H1 (cell line): Measurements from ENCODE around the gene BSDC1. TPM values are rescaled to one million over a fixed set of nuclear protein-coding genes. Genes with fewer than 3 reads are reported as not detected.

Source experiments
- CTCF ChIA-PET: fragments of 300-600 bp; sonication (Branson Sonifier 250); formaldehyde crosslinking; loops from one replicate; lab custom pipeline; 2021; ENCODE audit not compliant: partially characterized antibody; lab: Charles Lee
- POLR2A ChIA-PET: fragments of 300-600 bp; sonication (Branson Sonifier 250); formaldehyde crosslinking; loops from one replicate; lab custom pipeline; 2021; ENCODE audit warnings: inconsistent platforms; ENCODE audit not compliant: partially characterized antibody; lab: Charles Lee
- DNase-seq, 2 experiments: peaks; one replicate each; pipeline versions ENCODE4 v3.0.0 to v3.0.0-alpha.2; 2010 to 2022; ENCODE audit warnings: low spot score in 2 of 2, low read depth in 1 of 2, mixed read lengths in 1 of 2
- FAIRE-seq: peaks from 2 replicates; lab custom pipeline; 2011; peaks lifted over from hg19 to GRCh38; lab: Jason Lieb, UNC
- H2AFZ ChIP-seq: 2 replicates; pipeline ENCODE4 v1.8.1; 2012; ENCODE audit warnings: low read length, inconsistent platforms
- H2AK5ac ChIP-seq: 2 replicates; pipeline ENCODE4 v1.6.1; 2013; ENCODE audit warnings: low read depth, low read length
- H2BK120ac ChIP-seq: replicated peaks from 2 replicates; pipeline ENCODE3; 2013; ENCODE audit warnings: low read depth, low read length, inconsistent platforms
- H2BK12ac ChIP-seq: 2 replicates; pipeline ENCODE4 v1.6.1; 2013; ENCODE audit warnings: low read depth, low read length
- H2BK15ac ChIP-seq: 2 replicates; pipeline ENCODE4 v1.6.1; 2013; ENCODE audit warnings: low read length
- H2BK20ac ChIP-seq: 2 replicates; pipeline ENCODE4 v1.6.1; 2013; ENCODE audit warnings: low read length
- H2BK5ac ChIP-seq: 2 replicates; pipeline ENCODE4 v1.6.1; 2013; ENCODE audit warnings: low read depth, low read length
- H3K14ac ChIP-seq: 2 replicates; pipeline ENCODE4 v1.6.1; 2013; ENCODE audit warnings: inconsistent platforms; ENCODE audit not compliant: insufficient read length
- H3K18ac ChIP-seq: 2 replicates; pipeline ENCODE4 v1.6.1; 2013; ENCODE audit warnings: low read length; ENCODE audit errors: extremely low read depth
- H3K23ac ChIP-seq: 2 replicates; pipeline ENCODE4 v1.6.1; 2013; ENCODE audit warnings: inconsistent platforms; ENCODE audit not compliant: insufficient read length
- H3K23me2 ChIP-seq: 2 replicates; pipeline ENCODE4 v1.6.1; 2013; ENCODE audit warnings: low read depth, low read length
- H3K27ac ChIP-seq: 2 replicates; pipeline ENCODE4 v1.6.1; 2011; ENCODE audit warnings: low read depth, low read length, inconsistent platforms
- H3K27me3 ChIP-seq, 4 experiments: replicated peaks in 1 of 4; 1 replicate in 1 of 4; 2 replicates in 3 of 4; pipeline versions ENCODE4 v1.6.1 to v1.8.1; 2011 to 2013; ENCODE audit warnings: low read length in 3 of 4, mild to moderate bottlenecking in 3 of 4, inconsistent platforms in 2 of 4, mixed read lengths in 2 of 4, moderate library complexity in 1 of 4; ENCODE audit not compliant: control insufficient read depth in 3 of 4, insufficient read depth in 3 of 4; ENCODE audit errors: extremely low read depth in 1 of 4
- H3K36me3 ChIP-seq, 4 experiments: 2 replicates each; pipeline versions ENCODE4 v1.6.1 to v1.8.1; 2011 to 2013; ENCODE audit warnings: mild to moderate bottlenecking in 4 of 4, low read length in 3 of 4, moderate library complexity in 2 of 4, control low read depth in 1 of 4, inconsistent platforms in 1 of 4; ENCODE audit not compliant: insufficient read depth in 4 of 4, control insufficient read depth in 2 of 4
- H3K4ac ChIP-seq: replicated peaks from 2 replicates; pipeline ENCODE3; 2013; ENCODE audit warnings: low read length, low read depth, mixed read lengths, inconsistent platforms; ENCODE audit not compliant: insufficient read length
- H3K4me1 ChIP-seq, 4 experiments: replicated peaks in 1 of 4; 1 replicate in 1 of 4; 2 replicates in 3 of 4; pipeline versions ENCODE4 v1.6.1 to v1.8.1; 2011 to 2013; ENCODE audit warnings: low read length in 3 of 4, inconsistent platforms in 2 of 4, mixed read lengths in 1 of 4; ENCODE audit not compliant: insufficient read depth in 4 of 4, control insufficient read depth in 3 of 4
- H3K4me2 ChIP-seq, 2 experiments: 2 replicates each; pipeline versions ENCODE4 v1.6.1 to v1.8.1; 2011 to 2013; ENCODE audit warnings: low read depth in 2 of 2, low read length in 2 of 2, control low read depth in 1 of 2, inconsistent platforms in 1 of 2, mild to moderate bottlenecking in 1 of 2; ENCODE audit not compliant: insufficient read depth in 1 of 2
- H3K4me3 ChIP-seq, 4 experiments: fragments of 200-600, 300-600 bp in 1 of 4; sonication (generic), shearing (Covaris generic), sonication (Bioruptor Twin) in 1 of 4; 2 replicates each; pipeline versions ENCODE4 v1.5.1 to v1.8.1; 2011 to 2016; ENCODE audit warnings: low read length in 4 of 4, low read depth in 3 of 4, control low read depth in 2 of 4, inconsistent platforms in 2 of 4, mild to moderate bottlenecking in 2 of 4, mixed read lengths in 1 of 4, moderate library complexity in 1 of 4; ENCODE audit not compliant: insufficient read depth in 2 of 4; ENCODE audit errors: extremely low read depth in 1 of 4
- H3K56ac ChIP-seq: replicated peaks from 2 replicates; pipeline ENCODE3; 2013; ENCODE audit warnings: low read depth, mild to moderate bottlenecking, mixed read lengths, low read length, inconsistent platforms; ENCODE audit not compliant: insufficient read length
- H3K79me1 ChIP-seq: 2 replicates; pipeline ENCODE4 v1.6.1; 2013; ENCODE audit warnings: low read depth, low read length, control low read depth
- H3K79me2 ChIP-seq, 2 experiments: 2 replicates each; pipeline versions ENCODE4 v1.6.1 to v1.8.1; 2012 to 2013; ENCODE audit warnings: low read length in 2 of 2, mild to moderate bottlenecking in 2 of 2, inconsistent platforms in 1 of 2; ENCODE audit not compliant: insufficient read depth in 2 of 2, control insufficient read depth in 1 of 2
- H3K9ac ChIP-seq, 4 experiments: replicated peaks in 1 of 4; 1 replicate in 1 of 4; 2 replicates in 3 of 4; pipeline versions ENCODE4 v1.6.1 to v1.8.1; 2011 to 2013; ENCODE audit warnings: low read depth in 3 of 4, low read length in 3 of 4, control low read depth in 2 of 4, mild to moderate bottlenecking in 2 of 4, moderate library complexity in 2 of 4, inconsistent platforms in 1 of 4; ENCODE audit errors: extremely low read depth in 1 of 4
- H3K9me3 ChIP-seq, 2 experiments: 2 replicates each; pipeline versions ENCODE4 v1.6.1 to v1.8.1; 2012 to 2013; ENCODE audit warnings: mild to moderate bottlenecking in 2 of 2, moderate library complexity in 2 of 2, control low read depth in 1 of 2, inconsistent platforms in 1 of 2, low read depth in 1 of 2, low read length in 1 of 2, mixed read lengths in 1 of 2; ENCODE audit not compliant: insufficient read depth in 2 of 2
- H4K20me1 ChIP-seq, 2 experiments: replicated peaks in 1 of 2; 2 replicates each; pipeline versions ENCODE3 to v1.8.1; 2011 to 2013; ENCODE audit warnings: inconsistent platforms in 2 of 2, low read length in 2 of 2, mild to moderate bottlenecking in 1 of 2; ENCODE audit not compliant: insufficient read depth in 2 of 2, control insufficient read depth in 1 of 2
- H4K5ac ChIP-seq: 2 replicates; pipeline ENCODE4 v1.6.1; 2013; ENCODE audit warnings: low read length, low read depth, mixed read lengths, inconsistent platforms; ENCODE audit not compliant: insufficient read length
- H4K8ac ChIP-seq: 2 replicates; pipeline ENCODE4 v1.8.0; 2013; ENCODE audit warnings: mild to moderate bottlenecking, moderate library complexity, low read length, inconsistent platforms; ENCODE audit not compliant: insufficient read depth; ENCODE audit errors: extremely low read depth
- H4K91ac ChIP-seq: replicated peaks from 2 replicates; pipeline ENCODE3; 2013; ENCODE audit warnings: low read length, mixed read lengths, inconsistent platforms; ENCODE audit not compliant: insufficient read length
- CTBP2 ChIP-seq: IDR thresholded peaks from 2 replicates; pipeline ENCODE4 v1.7.0; 2011; ENCODE audit warnings: borderline replicate concordance, mild to moderate bottlenecking, moderate library complexity, mixed read lengths, low read length; ENCODE audit not compliant: insufficient read depth, insufficient read length
- CTCF ChIP-seq, 3 experiments: IDR thresholded peaks; 1 replicate in 2 of 3; 2 replicates in 1 of 3; pipeline versions ENCODE4 v1.5.1 to v1.6.1; 2011; ENCODE audit warnings: low read length in 3 of 3, mild to moderate bottlenecking in 3 of 3, inconsistent platforms in 2 of 3, low read depth in 1 of 3, moderate library complexity in 1 of 3; ENCODE audit not compliant: insufficient read depth in 1 of 3; ENCODE audit errors: control extremely low read depth in 1 of 3
- EGR1 ChIP-seq: IDR thresholded peaks from 2 replicates; pipeline ENCODE4 v1.6.1; 2011; ENCODE audit warnings: low read depth, low read length, borderline replicate concordance
- MAX ChIP-seq: IDR thresholded peaks from 2 replicates; pipeline ENCODE4 v1.6.1; 2012; ENCODE audit warnings: inconsistent platforms
- PHF8 ChIP-seq: fragments of 200-600 bp; sonication (generic); conservative IDR thresholded peaks from 2 replicates; pipeline ENCODE4 v1.7.1; 2012; ENCODE audit warnings: low read depth, mild to moderate bottlenecking, inconsistent platforms, low read length, moderate library complexity
- POU5F1 ChIP-seq: IDR thresholded peaks from 2 replicates; pipeline ENCODE4 v1.6.1; 2011; ENCODE audit warnings: low read depth, mild to moderate bottlenecking, low read length, moderate library complexity
- SP1 ChIP-seq: IDR thresholded peaks from 2 replicates; pipeline ENCODE4 v1.6.1; 2011; ENCODE audit warnings: low read depth, low read length
- SP4 ChIP-seq: IDR thresholded peaks from 2 replicates; pipeline ENCODE4 v1.6.1; 2012; ENCODE audit warnings: low read length, inconsistent platforms
- TAF1 ChIP-seq: IDR thresholded peaks from 2 replicates; pipeline ENCODE4 v1.6.1; 2011; ENCODE audit warnings: mild to moderate bottlenecking, low read depth, low read length
- WGBS, 2 experiments: shearing (Covaris generic) in 1 of 2; methylation state at CpG; one replicate each; pipeline versions ENCODE4 v1.1.6 to v1.1.7; 2013 to 2015; ENCODE audit warnings: low lambda C conversion rate in 2 of 2, mixed read lengths in 2 of 2, inconsistent platforms in 1 of 2, low coverage in 1 of 2, missing lambda C conversion rate in 1 of 2; ENCODE audit not compliant: insufficient replicate concordance in 2 of 2, insufficient coverage in 1 of 2, insufficient read length in 1 of 2; ENCODE audit errors: extremely low coverage in 1 of 2, missing lambda C conversion rate in 1 of 2; 5-methylcytosine and 5-hydroxymethylcytosine counted together
- polyA plus RNA-seq, 7 experiments: library from polyadenylated mRNA; depleted of rRNA in 3 of 7; stranded (reverse) in 5 of 7; unstranded in 2 of 7; fragments of >200 nt in 5 of 7; fragments of 200-250 nt in 2 of 7; gene quantifications; 1 replicate in 5 of 7; 2 replicates in 1 of 7; 4 replicates in 1 of 7; pipeline versions ENCODE4 v1.2.1 to v1.2.3, GENCODE V29; 2011 to 2013; ENCODE audit warnings: missing spikeins in 2 of 7, mixed read lengths in 2 of 7
- total RNA-seq: library from RNA; stranded (reverse); fragmentation: NEBNext Ultra II Directional; extraction: Animal tissue kit (Norgen Biotek cat#: 25700); gene quantifications from 2 replicates; pipeline ENCODE4 v1.2.1, GENCODE V29; 2021

BSDC1 gene
- total and polyA plus RNA-seq, 2 of the 8 experiments (the other 6 are each of a cell fraction or from before 2014, with no cell fraction given) = 24.8 to 40.7 TPM

- peak overlapping the region; percentile 87 for H4K5ac ChIP-seq
- H3K27ac ChIP-seq = no peak overlapping the region
- peak overlapping the region; percentile 87 for H2BK5ac ChIP-seq
- peaks cover 6 to 12% of the 10 kb centered on the region in 2 experiments for H3K9me3 ChIP-seq
- peak overlapping the region; percentile 65; the same call in 1 of the 2 replicates for H4K8ac ChIP-seq
- no peaks in the 10 kb centered on the region for H4K20me1 ChIP-seq
- peaks cover 2 to 20% (median 12%) of the 10 kb centered on the region in 4 experiments for H3K27me3 ChIP-seq
- no peak overlapping the region for H2BK15ac ChIP-seq
- no peak overlapping the region for H3K4ac ChIP-seq
- H2BK20ac ChIP-seq = no peak overlapping the region
- H3K4me1 ChIP-seq = peaks cover 0 to 9% (median 3%) of the 10 kb centered on the region in 4 experiments; a peak in 5 of 7 replicates
- H3K36me3 ChIP-seq = no peaks in the 10 kb centered on the region
- peaks cover 6% of the 10 kb centered on the region; the same call in 1 of the 2 replicates for H3K23me2 ChIP-seq
- FAIRE-seq (no peak), DNase-seq (peak in 1 of 2 experiments; percentile 94)
- H2AFZ ChIP-seq = peak overlapping the region; percentile 81; the same call in 1 of the 2 replicates
- H3K9ac ChIP-seq = peak overlapping the region in 2 of 4 experiments; percentile 54 to 75; a peak in 4 of 7 replicates
- no peak overlapping the region for H2BK120ac ChIP-seq
- H3K79me1 ChIP-seq = no peaks in the 10 kb centered on the region
- peak overlapping the region; percentile 53 for H3K56ac ChIP-seq
- H4K91ac ChIP-seq = peak overlapping the region; percentile 93
- POLR2A ChIA-PET = interaction anchor here (1.1 to 17.1 kb wide), 11 partner anchors 9 to 150 kb away, joined by 3 to 321 read pairs (median 4); partner anchors contain the start of genes BSDC1, CCDC28B, FAM167B and FAM229A
- no peaks in the 10 kb centered on the region for H3K79me2 ChIP-seq
- WGBS, 2 experiments = 26% methylated on average over 15 of the region's 28 CpGs; no CpG with 5 or more reads in 1 of the 2 experiments
- CTCF ChIA-PET = interaction anchor here (0.6 to 2.6 kb wide), 7 partner anchors 9 to 1358 kb away, joined by 3 to 14 read pairs (median 4); partner anchors contain the start of gene MARCKSL1
- no peak overlapping the region for H3K14ac ChIP-seq
- H2BK12ac ChIP-seq = no peak overlapping the region
- no peak overlapping the region for H2AK5ac ChIP-seq
- H3K4me2 ChIP-seq = peak overlapping the region; percentile 67 to 73
- H3K18ac ChIP-seq = peak overlapping the region; percentile 78; the same call in 1 of the 2 replicates
- H3K23ac ChIP-seq = no peak overlapping the region
- H3K4me3 ChIP-seq = peak overlapping the region; percentile 46 to 84 (median 60)
- no peak for TF ChIP-seq POU5F1
- TF ChIP-seq SP1 = peak; percentile 74
- peak; percentile 100 for TF ChIP-seq MAX
- no peak for TF ChIP-seq PHF8
- peak; percentile 39 to 55 (median 44) for TF ChIP-seq CTCF (IDR thresholded peaks at IDR 0.05; ENCODE audit: control extremely low read depth in 1 of 3, insufficient read depth in 1 of 3, low read depth in 1 of 3, low read length in 3 of 3)
- no peak for TF ChIP-seq EGR1
- peak; percentile 95 for TF ChIP-seq SP4
- TF ChIP-seq TAF1 = no peak
- no peak for TF ChIP-seq CTBP2
Observed at GRCh38 chr1:32350785-32351398, 43.3 kb downstream of the BSDC1 start.
